ENCODE results near the gene PGM5.

The PGM5 gene

GRCh38 chr9:68433531-68434110 is 77.2 kb downstream of the PGM5 start:
- no peak for DNase-seq (ENCODE audit: low read depth, low spot score)

GRCh38 chr9:68437785-68438184 is 81.4 kb downstream of the PGM5 start:
- DNase-seq (ENCODE audit: low read depth, low spot score) = no peak

- DNase-seq (ENCODE audit: low read depth, low spot score) = no peak
These were observed 87.2 kb downstream of the PGM5 start for GRCh38 chr9:68443624-68444023.

- DNase-seq (ENCODE audit: low read depth, low spot score) = no peak
These were observed 90.4 kb downstream of the PGM5 start for GRCh38 chr9:68446836-68447235.

- no peak for DNase-seq (ENCODE audit: low read depth, low spot score)
These were observed 91.2 kb downstream of the PGM5 start for GRCh38 chr9:68447611-68448010.

- DNase-seq (ENCODE audit: low read depth, low spot score) = no peak
These were observed 98.3 kb downstream of the PGM5 start for GRCh38 chr9:68454579-68455334.

- no peak for DNase-seq (ENCODE audit: low read depth, low spot score)
These were observed 99.0 kb downstream of the PGM5 start for GRCh38 chr9:68455451-68455850.

GRCh38 chr9:68457803-68458202 is 101.4 kb downstream of the PGM5 start:
- DNase-seq (ENCODE audit: low read depth, low spot score) = no peak

GRCh38 chr9:68458918-68459317 is 102.5 kb downstream of the PGM5 start:
- DNase-seq (ENCODE audit: low read depth, low spot score) = no peak

GRCh38 chr9:68462105-68462775 is 105.8 kb downstream of the PGM5 start:
- DNase-seq (ENCODE audit: low read depth, low spot score) = no peak

GRCh38 chr9:68470067-68470466 is 113.7 kb downstream of the PGM5 start:
- no peak for DNase-seq (ENCODE audit: low read depth, low spot score)

GRCh38 chr9:68470634-68471033 is 114.2 kb downstream of the PGM5 start:
- no peak for DNase-seq (ENCODE audit: low read depth, low spot score)

GRCh38 chr9:68472119-68472518 is 115.7 kb downstream of the PGM5 start:
- DNase-seq (ENCODE audit: low read depth, low spot score) = no peak

- DNase-seq (ENCODE audit: low read depth, low spot score) = no peak
These were observed 117.4 kb downstream of the PGM5 start for GRCh38 chr9:68473790-68474189.

- no peak for DNase-seq (ENCODE audit: low read depth, low spot score)
These were observed 120.0 kb downstream of the PGM5 start for GRCh38 chr9:68476422-68476821.

GRCh38 chr9:68476847-68477246 is 120.4 kb downstream of the PGM5 start:
- DNase-seq (ENCODE audit: low read depth, low spot score) = no peak

- DNase-seq (ENCODE audit: low read depth, low spot score) = no peak
These were observed 124.4 kb downstream of the PGM5 start for GRCh38 chr9:68480807-68481206.

GRCh38 chr9:68482548-68482947 is 126.1 kb downstream of the PGM5 start:
- DNase-seq (ENCODE audit: low read depth, low spot score) = no peak

GRCh38 chr9:68488126-68488525 is 131.7 kb downstream of the PGM5 start:
- DNase-seq (ENCODE audit: low read depth, low spot score) = no peak

- no peak for DNase-seq (ENCODE audit: low read depth, low spot score)
These were observed 133.2 kb downstream of the PGM5 start for GRCh38 chr9:68489646-68490045.

- no peak for DNase-seq (ENCODE audit: low read depth, low spot score)
These were observed 136.4 kb downstream of the PGM5 start for GRCh38 chr9:68492806-68493205.

GRCh38 chr9:68493541-68493940 is 137.1 kb downstream of the PGM5 start:
- DNase-seq (ENCODE audit: low read depth, low spot score) = no peak

Measured in activated CD4-positive, CD25-positive, alpha-beta regulatory T cell treated with anti-CD3 and anti-CD28 coated beads, Interleukin-2, amount 50 U/mL, for 16 hours (primary cell).